GM04503 (cell line): Measurements from ENCODE around the gene COL4A2.
"Not testable (repeated sequence)": the region's sequence is repeated elsewhere in the genome, so short reads cannot be mapped to it uniquely, and the experiment has no call there.

Experiments used
- DNase-seq: peaks from one replicate; pipeline ENCODE4 v3.0.0-alpha.2; 2012; ENCODE audit warnings: low read depth

COL4A2 gene

DNA sequence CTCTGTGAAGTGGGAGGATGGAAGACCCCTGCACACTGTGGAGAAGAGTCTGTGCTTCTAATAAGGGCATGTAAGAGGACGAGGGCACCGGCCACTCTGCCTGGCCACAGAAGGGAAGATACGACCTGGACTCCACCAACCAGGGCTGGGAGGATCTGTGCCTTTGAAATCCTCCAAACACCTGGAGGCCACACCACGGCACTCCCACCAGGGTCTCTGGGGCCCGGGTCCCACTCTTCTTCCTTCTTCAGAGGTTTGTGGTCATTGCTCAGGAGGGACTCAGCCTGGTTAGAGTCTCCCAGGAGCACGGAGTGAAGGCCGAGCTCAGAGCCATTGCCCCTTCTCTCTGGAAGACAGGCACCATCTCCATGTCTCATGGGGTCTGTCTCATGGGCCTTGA lies 212.4 kb downstream of the COL4A2 start:
- no peak for DNase-seq

DNA sequence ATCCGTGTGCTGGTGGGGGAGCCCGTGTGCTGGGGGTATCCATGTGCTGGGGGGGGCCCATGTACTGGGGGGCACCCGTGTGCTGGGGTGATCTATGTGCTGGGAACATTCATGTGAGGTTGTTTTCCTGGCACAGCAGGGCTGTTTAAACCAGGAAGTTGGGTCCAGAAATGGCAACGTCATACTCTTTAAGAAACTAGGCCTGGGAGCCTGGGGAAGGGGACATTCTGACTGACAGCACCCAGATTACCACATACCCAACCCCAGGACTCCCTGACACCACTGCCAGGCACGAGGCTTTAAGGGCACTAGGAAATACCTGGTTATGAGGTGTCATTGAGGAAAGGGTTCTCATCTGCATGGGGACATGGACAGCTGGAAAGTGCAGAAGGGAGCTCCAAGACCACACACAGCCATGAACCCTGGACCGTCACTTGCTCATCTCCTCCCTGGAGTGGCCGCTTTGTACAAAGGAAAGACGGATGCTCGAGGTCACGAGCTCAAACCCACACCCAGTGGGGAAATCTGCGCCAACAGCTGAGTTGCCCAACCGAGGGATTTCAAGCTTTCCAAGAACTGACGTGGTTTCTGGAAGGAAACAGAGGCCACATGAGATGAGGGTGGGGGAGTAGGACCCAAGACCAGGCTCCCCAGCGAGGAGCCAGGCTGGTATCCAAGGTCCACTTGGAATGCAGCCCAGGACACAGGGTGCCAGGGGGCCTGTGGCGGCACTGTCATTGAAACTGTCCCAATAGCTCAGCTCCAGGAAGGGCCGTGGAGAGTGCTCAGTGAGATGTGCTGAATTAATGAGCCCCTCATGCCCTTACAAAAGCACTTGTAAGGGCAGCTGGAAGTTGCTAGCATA lies 213.6 kb downstream of the COL4A2 start:
- peak; percentile 61 for DNase-seq

DNA sequence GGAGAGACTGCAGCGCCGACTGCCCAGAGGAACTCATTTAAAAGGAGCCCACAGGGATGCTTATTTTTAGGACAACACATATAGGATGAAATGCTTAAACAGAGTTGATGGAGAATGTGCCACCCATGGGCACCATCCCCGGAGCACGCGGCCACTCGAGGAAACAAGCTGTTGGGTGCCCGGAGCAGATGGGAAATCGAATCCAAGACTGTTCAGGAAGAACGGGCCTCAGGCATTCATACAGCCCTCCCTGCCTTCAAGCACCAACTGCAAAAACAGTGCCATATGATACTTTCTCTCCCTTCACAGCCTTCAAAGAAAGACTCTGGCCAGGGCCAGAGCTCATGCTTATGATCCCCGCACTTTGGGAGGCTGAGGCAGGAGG lies 214.2 kb downstream of the COL4A2 start:
- no peak for DNase-seq

DNA sequence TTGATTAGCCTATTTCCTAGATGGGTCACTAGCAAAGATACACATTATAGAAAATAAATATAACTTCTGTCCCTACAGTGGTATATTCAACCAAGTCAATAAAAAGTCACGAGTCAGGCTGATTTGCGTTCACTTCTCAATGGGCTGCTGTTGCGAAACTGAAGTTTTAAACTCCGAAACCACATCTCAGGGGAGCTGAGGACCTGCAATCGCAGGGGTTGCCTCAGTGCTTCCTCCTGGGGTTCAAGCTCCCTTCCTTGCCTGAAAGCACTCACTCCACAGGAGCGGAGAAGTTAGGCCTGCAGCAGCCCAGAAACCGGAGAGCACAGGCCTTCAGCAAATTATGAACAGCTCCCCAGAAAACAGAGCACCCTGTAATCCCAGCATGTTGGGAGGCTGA lies 214.9 kb downstream of the COL4A2 start:
- DNase-seq: no peak

DNA sequence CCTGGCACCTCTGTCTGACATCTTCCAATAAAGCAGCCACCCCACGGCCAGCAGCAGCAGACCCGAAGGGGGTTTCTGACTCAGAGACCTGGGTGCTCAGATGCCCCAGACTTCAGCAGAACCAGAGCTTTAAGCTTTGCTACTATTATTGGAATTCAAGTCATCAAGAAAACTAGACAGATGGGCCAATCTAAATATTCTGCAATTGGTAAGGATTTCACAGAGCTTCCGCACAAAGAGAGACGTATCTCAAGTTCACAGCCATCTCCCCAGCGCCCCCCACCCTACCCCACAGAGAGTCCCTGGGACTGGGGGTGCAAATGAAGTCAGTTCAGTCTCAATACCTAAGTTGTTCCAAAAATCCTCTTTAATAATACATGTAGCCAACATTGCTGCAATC lies 215.6 kb downstream of the COL4A2 start:
- DNase-seq: no peak

DNA sequence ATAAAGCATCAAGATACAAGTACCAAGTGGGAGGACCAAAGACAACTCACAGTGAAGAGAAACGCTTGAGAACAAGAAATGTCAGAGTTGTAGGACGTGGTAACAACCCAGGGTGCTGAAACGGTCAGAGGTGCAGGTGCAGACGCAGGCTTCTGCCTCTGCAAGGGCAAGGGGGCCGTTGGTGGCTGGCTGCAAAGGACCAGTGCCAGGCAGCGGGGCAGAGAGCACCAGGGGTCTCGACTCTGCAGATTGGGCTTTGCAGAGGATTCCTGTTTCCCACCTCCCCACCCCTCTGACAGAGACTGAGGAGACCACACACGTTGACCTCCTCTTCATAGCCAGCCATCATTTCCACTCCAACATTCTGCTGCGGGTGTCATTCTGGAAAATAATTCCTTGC lies 216.1 kb downstream of the COL4A2 start:
- DNase-seq: no peak

DNA sequence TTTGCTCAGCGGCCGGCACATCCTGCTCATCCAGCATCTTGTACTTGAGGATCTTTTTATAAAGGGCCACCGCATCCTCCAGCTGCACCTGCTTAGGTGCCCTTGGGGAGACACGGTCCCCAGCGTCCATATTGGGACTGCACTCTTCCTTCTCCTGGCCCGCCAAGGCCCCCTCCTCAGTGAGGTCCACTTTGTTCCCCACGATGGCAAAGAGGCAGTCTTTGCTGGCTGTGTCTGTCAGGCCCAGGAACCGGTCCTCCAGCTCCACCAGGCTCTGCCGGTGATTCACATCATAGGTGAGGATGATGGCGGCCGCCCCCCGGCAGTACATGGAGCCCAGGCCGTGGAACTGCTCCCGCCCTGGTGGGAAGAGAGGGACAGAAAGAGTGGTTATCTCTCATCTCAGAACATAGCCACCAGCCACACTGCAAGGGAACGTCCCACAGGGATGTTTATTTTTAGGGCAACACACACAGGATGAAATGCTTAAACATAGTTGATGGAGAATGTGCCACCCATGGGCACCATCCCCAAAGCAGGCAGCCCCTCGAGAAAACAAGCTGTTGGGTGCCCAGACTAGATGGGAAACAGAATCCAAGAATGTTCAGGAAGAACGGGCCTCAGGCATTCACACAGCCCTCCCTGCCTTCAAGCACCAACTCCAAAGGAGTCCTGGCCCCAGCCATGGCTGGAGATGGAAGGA lies 216.9 kb downstream of the COL4A2 start:
- DNase-seq: no peak

DNA sequence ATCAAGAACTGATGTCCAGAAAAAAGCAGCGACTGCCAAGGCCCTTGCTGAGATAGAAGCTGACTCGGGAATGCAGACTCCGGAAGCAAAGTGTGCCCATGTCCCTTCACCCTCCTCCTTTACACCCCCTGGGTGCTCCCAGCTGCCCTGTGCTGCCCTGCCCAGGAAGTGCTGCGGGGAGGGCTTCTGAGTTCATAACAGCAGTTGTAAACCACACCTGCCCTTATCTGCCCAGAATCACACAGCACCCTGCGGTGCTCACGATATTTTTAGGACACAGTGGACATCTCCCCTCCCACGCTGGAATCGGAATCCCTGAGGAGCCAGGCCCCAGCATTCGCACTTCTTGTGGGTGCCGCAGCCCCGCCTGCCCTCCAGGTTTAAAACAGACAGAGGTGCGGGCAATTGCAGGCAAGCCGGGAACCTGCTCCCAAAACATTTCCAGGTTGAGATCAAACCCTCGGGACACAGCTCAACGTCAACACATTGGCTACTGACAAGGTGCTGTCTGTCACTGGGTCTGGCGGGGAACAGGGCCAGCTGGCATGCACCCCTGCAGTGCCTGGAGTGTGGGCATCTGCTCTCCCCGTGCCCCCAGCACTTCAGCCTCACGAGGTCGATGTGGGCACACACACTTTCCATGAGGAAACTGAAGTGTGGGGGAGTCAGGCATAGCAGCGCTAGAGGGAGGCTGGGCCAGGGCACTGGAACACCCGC lies 217.6 kb downstream of the COL4A2 start:
- no peak for DNase-seq

DNA sequence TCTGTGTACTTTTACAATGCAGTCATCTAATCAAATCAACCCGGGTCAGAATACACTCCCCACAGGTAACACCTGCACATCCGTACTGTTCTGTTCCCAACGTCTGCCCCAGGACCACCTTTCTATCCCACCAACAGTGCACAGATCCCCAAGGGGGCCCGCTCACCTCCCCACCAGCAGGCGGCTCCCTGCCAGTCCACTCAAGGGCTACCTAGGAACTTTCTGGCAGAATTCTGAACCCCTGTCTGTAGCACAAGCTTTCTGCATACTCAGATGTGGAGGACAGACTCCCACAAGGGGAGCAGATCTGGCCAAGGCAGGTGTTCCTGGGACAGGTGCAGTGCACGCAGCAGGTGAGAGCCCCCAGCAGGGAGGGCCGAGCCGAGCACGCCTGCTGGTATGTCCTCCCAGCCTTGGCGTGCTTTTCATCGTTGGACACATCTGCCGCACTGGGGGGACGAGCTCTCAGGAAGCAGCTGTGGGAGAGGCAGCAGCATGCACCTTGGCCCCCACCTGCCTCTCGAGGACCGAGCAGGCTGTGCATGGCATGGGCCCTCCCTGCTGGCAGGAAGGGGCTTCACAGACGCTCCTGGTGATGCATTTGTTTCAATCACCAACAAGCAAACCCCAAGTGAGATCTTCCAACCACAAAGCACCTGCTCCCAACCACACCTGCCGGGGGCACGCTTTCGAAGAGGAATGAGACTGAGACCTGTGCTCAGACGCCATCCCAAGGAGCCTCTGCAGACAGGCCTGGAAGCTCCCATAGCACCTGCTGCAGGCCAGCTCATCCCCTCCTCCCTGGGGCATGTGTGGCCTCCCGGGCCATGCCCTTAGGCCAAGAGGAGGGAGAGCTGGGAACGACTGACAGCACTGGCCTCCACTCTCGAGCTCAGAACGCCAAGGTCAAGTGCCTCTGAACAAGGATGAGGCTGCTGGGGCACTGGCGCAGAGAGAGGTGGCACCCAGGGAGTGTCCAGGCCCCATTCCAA lies 218.5 kb downstream of the COL4A2 start:
- DNase-seq: no peak

DNA sequence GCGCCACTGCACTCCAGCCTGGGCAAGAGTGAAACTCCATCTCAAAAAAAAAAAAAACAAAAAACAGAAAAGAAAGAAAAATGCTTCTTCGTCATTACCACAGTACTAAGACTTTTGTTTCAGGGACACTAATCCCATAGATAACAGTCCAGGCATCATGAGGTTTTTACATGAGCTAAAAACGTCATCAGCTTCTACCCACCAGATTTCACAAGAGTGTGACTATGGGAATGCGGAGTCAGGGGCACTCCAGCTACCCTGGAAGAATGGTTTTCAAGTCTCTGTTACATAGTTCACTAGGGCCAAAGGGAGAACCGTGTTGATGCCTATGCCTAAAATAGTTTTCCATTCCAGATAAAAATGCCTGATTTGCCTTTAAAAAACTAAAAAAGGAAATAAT lies 221.3 kb downstream of the COL4A2 start:
- no peak for DNase-seq

DNA sequence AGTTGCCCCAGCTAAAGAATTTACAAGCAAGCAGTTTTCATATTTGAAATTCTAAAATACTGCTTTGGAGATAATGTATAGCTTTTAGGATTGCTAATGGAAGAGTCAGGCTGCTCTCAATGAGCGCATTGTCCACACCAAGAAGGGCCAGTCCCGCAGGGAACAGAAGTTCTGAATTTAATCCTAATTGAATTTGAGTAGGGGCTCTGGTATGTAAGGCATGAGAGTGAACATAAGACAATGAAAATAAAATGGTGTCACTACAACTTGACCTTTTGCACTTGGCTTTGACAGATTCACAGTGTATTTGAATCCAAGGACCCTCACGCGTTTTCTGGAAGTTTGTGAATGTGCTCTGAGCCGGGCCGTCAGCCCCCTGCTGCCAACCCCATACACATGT lies 221.8 kb downstream of the COL4A2 start:
- DNase-seq: no peak

DNA sequence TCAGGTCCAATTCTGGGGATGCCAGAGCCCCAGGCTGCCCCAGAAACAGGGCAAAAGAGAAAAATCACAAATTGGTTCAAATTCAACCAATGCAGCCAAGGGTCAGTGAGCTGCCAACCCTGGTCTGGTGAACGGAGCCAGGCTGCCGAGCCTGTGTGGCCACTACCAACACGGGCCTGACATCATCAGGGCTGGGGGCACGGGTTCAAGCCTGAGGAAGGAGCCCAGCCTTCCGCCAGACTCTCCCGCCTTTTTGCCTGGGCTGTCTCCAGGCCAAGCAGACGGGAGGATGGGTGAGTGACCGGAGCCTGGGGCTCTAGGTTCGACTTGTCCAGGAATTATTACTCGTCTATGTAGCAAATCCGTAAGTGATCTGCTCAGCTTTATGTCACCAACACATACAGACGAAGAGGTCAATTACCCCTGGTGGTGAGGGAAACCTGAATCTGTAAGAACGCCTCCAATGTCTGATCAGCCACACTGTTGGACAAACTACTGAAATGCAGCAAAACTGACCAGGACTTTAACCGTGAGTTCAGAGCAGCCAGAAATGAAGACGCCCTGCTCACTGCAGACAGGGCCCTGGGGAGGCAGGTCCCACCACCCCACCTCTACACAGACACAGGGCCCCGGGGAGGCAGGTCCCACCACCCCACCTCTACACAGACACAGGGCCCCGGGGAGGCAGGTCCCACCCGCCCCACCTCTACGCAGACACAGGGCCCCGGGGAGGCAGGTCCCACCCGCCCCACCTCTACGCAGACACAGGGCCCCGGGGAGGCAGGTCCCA lies 222.6 kb downstream of the COL4A2 start:
- DNase-seq: no peak

DNA sequence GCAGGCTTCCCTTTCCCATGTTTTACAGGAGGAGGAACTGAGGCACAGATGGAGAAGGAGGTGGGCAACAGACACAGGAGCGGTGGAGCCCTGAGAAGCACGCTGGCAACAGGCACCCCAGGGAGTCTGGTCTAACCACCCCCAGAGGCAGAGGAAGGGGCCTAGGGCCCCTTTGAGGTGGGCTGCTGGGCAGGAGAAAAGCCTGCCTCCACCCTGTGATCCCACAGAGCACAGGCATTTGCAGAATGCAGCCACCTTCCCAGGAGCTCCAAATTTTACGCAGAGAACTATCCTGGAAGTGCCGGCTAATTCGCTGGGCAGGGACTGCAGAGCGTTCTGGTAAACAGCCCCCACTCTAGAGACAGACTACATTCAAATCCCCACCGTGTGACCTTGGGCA lies 224.0 kb downstream of the COL4A2 start:
- DNase-seq: no peak

DNA sequence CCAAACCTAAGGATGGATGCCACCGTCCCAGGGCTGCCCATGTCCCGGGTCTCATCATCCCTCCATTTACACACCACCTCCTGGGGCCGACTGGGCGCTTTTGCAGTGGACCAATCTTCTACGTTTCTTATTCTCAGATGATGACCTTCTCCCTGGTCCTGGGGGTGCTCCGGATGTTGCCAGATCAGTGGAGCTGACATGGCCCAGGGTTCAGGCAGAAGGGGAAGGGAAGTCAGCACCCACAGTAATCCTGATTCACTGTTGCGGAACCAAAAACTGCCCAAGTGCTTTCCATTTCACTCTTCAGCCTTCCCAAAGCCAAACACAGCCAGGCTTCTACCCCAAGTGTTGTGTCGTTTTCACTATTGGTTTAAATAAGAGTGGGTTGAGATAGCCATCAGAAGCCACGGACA lies 224.6 kb downstream of the COL4A2 start:
- DNase-seq: no peak

DNA sequence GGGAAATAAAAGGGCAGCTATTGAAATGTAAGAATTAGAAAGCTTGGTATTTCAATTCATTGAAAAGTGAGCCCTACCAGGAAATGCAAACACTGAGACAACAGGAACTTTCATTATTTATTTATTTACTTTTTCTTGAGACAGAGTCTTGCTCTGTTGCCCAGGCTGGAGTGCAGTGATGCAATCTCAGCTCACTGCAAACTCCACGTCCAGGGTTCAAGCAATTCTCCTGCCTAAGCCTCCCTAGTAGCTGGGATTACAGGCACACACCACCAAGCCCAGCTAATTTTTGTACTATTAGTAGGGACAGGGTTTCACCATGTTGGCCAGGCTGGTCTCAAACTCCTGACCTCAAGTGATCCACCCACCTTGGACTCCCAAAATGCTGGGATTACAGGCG lies 225.2 kb downstream of the COL4A2 start:
- not testable (repeated sequence) for DNase-seq

DNA sequence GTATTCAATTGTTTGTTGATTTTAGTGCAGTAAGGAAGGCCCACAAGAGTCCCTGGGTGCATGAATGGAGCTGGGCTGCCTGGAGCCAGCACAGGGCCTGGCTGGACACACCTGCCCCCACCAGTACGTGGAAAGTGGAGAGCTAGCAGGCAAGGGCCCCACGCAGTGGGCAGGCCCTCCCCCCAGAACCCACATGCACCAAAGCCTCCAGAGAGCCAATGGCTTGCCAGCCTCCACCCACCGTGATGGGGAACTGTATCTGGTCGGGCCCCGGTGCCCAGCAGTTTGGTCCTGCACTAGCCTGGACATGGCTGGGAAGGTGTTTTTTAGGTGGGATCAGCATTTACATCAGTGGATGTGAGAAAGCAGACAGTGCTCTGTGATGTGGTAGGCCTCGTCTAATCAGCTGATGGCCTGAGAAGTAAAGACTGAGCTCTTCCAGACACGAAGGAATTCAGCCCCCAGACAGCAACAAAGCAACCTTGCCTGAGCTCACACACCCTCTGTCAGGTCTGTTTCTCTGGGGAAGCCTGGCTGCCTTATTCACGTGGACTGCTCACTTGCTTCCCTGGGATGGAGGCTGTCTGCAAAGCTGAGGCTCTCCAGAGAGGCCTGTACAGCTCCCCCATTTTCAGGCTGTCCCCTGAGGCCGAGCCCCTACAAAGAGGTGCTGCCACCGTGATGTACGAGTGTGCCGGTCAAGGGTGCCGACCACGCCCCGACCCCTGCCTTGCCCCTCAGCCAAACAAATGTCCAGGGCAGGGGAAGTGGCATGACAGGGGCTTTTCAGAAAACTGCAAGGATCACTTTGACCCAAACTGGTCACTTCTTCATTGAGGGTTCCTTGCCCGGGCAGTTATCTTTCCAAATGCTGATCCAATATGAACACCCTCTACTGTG lies 226.9 kb downstream of the COL4A2 start:
- DNase-seq: no peak

DNA sequence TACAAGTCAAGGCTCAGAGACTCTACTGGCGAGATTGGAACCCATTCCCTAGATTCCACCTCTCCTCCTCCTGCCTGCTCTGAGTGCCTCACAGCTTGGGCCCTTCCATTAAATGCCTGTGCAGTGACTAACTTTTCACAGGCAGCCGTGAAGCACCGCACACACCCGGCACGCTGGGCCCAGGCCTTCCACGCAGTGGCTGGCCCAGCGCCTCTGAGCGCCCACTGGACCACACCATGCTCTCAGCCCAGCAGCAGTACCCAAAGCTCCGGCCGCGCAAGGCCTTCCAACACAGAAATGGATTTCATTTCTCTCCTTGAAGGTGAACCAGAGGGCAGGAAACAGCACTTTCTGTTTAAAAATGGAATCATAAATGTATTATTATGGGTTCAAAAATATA lies 228.4 kb downstream of the COL4A2 start:
- DNase-seq: no peak

DNA sequence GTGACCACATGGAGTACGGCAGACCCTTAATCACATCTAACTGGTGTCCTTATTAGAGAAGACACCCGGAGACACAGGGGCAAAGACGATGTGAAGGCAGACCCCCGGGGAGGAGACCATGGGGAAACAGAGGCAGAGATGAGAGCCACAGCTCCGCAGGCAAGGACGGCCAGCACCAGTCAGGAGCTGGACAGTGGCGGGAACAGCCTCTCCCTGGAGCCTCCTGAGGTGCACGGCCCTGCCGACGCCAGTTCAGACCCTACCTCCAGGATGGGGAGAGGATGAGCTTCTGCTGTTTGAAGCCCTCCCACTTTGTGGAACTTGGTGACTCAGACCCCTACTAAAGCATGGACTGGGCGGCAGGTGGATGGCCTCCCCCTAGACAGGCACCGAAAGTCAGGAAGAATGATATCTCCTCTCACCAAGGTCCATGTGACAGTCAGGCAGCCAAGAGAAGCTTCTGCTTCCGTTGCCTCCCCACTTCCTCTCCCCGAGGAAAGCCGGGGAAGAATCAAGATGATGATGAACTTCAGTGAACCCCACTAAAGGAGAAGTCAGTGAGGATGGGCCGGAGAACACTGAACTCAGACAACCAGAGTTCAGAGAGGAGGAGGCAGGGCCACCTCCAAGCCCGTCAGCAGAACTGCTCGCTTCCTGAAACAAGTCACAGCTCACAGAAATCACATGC lies 229.1 kb downstream of the COL4A2 start:
- no peak for DNase-seq

DNA sequence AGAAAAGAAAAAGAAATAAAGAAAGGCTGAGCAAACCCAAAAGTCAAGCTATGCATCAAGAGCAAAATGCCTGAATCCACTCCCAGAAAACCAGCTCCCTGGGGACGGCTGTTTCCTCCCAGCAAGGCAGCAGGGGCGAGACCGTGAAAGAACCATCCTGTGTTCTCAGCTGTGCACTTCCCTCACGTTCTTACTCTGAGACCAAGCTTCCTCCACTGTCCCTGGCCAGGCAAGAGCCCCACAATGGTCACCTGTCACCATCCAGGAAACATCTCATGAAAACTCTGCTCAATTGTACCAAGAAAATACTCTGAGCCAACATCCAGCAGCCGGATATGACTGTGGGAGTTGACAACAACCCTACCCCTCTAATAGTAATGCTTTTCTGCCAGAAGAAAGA lies 231.5 kb downstream of the COL4A2 start:
- DNase-seq: no peak
